HUES6 (cell line): Measurements from ENCODE around the gene SCAMP4.

Experiments used
- H3K27ac ChIP-seq: 2 replicates; pipeline ENCODE4 v1.7.0; 2013; ENCODE audit warnings: low read depth, mild to moderate bottlenecking, low read length, inconsistent platforms
- H3K27me3 ChIP-seq: 2 replicates; pipeline ENCODE4 v1.6.1; 2013; ENCODE audit warnings: low read length; ENCODE audit not compliant: control insufficient read depth, insufficient read depth
- H3K36me3 ChIP-seq: 2 replicates; pipeline ENCODE4 v1.6.1; 2013; ENCODE audit warnings: low read length; ENCODE audit not compliant: control insufficient read depth, insufficient read depth
- H3K4me1 ChIP-seq: 2 replicates; pipeline ENCODE4 v1.6.1; 2013; ENCODE audit warnings: low read length; ENCODE audit not compliant: control insufficient read depth, insufficient read depth
- H3K4me3 ChIP-seq: 2 replicates; pipeline ENCODE4 v1.5.1; 2013; ENCODE audit warnings: low read depth, low read length
- H3K9ac ChIP-seq: one replicate; pipeline ENCODE4 v1.6.1; 2013; ENCODE audit warnings: mild to moderate bottlenecking, low read length
- H3K9me3 ChIP-seq: 2 replicates; pipeline ENCODE4 v1.6.1; 2013; ENCODE audit warnings: low read depth, low read length; ENCODE audit not compliant: control insufficient read depth, insufficient read depth

SCAMP4 gene

DNA sequence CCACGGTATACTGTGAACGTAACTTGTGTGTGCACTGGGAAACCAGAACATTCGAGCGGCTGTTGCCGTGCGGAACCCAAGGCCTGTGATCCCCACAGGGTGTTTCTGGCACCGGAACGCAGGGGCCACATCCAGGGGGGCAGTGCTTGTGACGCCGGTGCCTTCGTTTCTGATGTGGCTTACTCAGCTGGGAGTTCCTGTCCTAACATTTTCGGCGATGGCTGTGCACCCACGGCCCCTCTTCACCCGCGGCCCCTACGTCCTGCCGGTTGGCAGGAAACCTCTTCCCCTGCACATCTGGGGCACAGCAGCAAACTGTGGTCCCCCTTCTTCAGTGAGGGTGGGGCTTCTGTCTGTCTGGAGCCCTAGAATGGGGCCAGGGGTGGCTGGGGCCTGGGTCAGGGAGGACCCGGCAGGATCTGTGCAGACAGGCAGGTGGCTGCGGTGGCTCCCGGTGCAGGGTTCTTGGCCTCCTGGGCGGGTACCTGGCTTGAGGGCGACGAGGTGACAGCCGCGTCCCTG lies 61.9 kb downstream of the SCAMP4 start:
- H3K27ac ChIP-seq: no peak overlapping the region
- no peak overlapping the region for H3K9ac ChIP-seq
- no peak overlapping the region for H3K4me3 ChIP-seq
- H3K36me3 ChIP-seq: peaks cover 43% of the 10 kb centered on the region
- H3K27me3 ChIP-seq: no peaks in the 10 kb centered on the region
- no peaks in the 10 kb centered on the region for H3K4me1 ChIP-seq
- no peaks in the 10 kb centered on the region for H3K9me3 ChIP-seq

DNA sequence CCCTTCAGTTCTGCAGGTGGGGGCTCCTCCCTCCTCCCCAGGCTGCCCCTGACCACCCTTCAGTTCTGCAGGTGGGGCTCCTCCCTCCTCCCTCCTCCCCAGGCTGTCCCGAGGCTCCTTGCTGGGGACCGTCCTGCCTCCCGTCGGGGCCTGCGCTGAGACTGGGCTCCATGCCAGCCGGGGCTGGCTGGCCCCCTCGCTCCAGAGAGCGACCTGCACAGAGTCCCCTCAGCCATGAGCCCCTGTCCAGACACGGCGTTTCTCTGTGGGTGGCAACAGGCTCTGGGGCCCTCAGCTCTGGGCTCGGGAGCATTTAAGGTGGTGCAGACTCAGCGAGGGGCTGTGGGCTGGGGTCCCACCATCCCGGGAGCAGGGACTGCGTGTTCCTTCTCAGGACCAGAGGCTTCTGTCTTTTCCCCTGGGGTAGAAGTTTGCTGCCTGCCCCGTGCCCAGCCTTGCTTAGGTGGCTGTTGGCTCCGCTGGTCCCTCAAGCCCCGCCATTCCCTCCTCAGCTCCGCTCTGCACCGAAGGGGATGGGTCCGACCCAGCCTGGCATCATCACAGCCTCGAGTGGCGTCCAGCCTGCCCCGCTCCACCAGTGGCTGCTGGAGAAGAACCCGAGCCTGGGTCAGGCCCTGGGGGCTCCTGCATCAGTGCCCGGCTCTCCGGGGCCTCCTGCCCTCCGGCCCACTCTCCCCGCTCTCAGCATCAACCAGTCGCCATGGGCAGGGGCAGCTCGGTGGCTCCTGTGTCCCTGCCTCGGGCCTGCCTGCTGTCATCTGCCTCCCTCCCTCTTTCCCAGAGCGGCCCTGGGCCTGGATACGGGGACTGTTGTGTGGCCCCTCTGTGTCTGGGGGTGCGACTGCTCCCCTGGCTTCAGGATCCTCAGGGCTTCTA lies 63.3 kb downstream of the SCAMP4 start:
- Histone ChIP-seq H3K4me3 (no peak overlapping the region), H3K9ac (no peak overlapping the region), H3K27ac (no peak overlapping the region), H3K4me1 (no peaks in the 10 kb centered on the region), H3K36me3 (peaks cover 39% of the 10 kb centered on the region), H3K9me3 (no peaks in the 10 kb centered on the region), H3K27me3 (no peaks in the 10 kb centered on the region)

DNA sequence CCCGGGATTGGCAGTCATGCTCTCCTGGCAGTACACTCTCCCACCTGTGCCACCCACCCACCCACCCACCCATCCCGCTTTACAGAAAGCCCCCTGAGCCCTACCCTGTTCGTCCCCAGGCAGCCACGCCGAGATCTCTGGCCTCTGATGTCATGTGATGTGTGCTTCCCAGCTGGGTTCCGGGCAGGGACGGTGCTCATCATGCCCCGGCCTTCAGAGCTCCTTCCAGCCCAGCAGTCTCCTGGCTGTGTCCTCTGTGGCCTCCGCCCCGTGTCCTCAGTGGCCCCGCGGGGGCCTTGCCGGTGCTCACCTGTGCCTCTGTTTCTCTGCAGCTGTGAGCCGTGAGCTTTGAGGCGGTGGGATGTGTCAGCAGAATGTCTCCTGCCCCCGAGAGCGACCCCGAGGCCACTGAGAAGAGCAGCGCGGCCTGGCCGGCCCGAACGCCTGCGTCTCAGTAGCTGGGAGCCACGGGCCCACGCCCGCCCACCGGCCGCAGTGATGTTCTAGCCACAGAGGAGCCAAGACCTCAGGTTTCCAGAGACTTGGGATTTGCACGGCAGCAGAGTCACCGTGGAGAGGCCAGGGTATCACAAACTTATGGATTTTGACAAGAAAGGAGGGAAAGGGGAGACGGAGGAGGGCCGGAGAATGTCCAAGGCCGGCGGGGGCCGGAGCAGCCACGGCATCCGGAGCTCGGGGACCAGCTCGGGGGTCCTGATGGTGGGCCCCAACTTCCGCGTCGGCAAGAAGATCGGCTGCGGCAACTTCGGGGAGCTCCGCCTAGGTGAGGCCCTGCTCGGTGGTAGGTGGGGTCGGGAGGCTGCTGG lies 64.2 kb downstream of the SCAMP4 start:
- Histone ChIP-seq H3K36me3 (peaks cover 41% of the 10 kb centered on the region), H3K27ac (no peak overlapping the region)

DNA sequence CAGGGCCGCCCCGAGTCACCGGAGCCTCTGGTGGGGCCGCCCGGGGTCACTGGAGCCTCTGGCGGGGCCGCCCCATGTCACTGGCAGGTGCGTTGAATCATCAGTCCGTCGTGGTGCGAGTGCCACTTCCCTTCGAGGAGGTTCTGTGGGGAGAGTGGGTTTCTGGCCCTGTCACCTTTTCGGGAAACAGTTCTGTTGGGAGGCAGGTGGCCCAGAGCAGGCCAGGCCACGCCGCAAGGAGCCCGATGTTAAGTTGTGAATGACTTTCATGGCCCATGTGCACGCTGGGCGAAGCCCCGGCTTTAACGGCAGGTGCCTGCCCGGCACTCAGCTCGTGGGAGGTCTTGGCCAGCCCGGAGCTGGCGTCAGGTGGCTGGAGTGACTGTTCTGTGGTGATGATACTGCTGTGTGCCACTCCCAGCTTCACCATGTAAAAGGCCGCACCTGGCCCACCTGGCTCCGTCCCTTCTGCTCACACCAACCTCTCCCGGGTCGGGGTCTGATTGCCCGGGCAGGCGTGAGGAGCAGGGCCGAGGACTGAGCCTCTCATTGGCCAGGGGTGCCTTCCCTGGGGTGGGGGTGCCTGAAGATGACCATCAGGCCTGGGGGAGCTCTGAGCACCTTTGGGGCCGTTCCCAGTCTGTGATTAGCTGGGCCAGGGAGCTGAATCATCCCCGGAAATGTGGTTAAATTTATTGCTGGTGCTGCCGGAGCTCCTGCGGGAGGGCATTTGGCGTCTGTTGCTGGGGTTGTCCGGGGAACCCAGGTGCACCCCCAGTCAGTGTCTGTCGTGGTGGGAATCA lies 65.0 kb downstream of the SCAMP4 start:
- no peak overlapping the region for H3K27ac ChIP-seq
- no peak overlapping the region for H3K4me3 ChIP-seq
- no peaks in the 10 kb centered on the region for H3K4me1 ChIP-seq
- peaks cover 49% of the 10 kb centered on the region for H3K36me3 ChIP-seq
- H3K9me3 ChIP-seq: no peaks in the 10 kb centered on the region
- no peaks in the 10 kb centered on the region for H3K27me3 ChIP-seq
- H3K9ac ChIP-seq: peak overlapping the region; percentile 10

More for the DNA sequence above, 64.2 kb downstream of the SCAMP4 start:
- H3K9me3 ChIP-seq: no peaks in the 10 kb centered on the region
- no peak overlapping the region for H3K9ac ChIP-seq
- H3K4me1 ChIP-seq: no peaks in the 10 kb centered on the region
- no peaks in the 10 kb centered on the region for H3K27me3 ChIP-seq
- H3K4me3 ChIP-seq: no peak overlapping the region

DNA sequence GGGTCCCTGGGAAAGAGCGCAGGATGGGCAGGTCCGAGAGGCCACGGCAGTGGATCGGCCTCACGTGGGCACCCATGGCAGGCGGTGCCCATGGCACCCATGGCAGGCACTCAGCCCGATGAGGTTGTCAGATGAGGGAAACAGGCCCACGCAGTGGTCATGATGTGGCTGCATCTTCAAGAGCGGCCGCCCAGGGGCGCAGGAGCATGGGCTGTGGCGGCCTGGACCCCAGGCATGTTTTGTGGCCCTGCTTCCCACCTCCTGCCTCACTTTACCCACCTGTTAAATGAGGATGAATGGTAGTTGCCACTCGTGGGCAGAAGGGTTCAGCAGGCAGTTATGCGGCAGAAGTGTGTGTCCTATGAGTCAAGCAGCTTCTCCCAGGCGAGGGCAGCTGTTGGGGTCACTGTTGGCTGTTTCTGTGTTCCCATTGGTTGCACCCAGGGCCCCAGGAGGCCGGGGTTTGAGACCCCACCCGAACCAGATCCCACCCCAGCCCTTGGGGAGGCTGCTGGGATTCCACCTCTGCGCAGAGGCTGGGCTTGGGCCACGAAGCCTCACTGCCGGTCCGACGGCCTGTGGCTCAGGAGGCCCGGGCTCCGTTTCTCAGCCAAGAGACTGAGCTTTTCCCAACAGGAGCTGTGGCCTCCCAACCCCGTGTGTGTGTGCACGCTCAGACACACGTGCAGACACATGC lies 65.8 kb downstream of the SCAMP4 start:
- Histone ChIP-seq H3K27ac (no peak overlapping the region), H3K4me1 (no peaks in the 10 kb centered on the region), H3K36me3 (peaks cover 53% of the 10 kb centered on the region), H3K4me3 (no peak overlapping the region), H3K9me3 (no peaks in the 10 kb centered on the region), H3K27me3 (no peaks in the 10 kb centered on the region), H3K9ac (no peak overlapping the region)

DNA sequence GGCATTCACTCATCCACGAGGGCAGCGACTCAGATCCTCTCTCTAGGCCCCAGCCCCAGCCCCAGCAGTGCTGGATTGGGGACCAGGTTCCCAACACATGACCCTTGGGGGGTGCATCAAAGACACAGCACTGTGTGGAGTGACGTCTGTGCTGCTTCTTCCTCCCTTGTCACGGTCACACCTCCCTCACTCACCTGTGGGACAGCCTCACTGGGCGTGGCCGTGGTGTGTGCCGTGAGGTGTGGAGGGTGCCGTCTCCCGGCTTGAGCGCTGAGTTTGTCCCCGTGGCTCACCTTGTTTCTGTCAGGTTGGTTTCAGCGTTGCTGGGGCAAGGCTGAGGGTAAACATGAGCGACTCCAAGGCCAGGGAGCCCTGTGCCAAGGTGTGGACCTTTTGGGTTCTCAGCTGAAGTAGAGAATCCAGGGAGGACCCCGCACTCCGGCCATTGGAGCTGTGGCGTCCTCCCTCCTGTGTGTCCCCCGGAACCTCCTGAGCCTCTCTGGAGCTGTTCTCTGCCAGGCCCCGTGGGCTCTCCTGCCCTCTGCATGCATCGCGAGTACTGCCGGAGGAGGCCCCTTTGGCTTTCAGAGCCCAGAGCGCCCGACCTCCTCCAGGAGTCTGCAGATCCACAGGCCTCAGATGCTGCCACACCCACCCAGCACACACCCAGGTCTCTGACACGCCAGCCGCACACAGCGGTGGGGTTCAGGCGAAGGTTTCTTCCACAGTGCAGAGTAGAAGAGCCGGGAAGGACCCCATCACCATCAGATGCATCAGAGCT lies 69.4 kb downstream of the SCAMP4 start:
- H3K27ac ChIP-seq: no peak overlapping the region
- no peak overlapping the region for H3K4me3 ChIP-seq
- H3K36me3 ChIP-seq: peaks cover 53% of the 10 kb centered on the region
- no peak overlapping the region for H3K9ac ChIP-seq
- H3K27me3 ChIP-seq: no peaks in the 10 kb centered on the region
- H3K9me3 ChIP-seq: no peaks in the 10 kb centered on the region
- no peaks in the 10 kb centered on the region for H3K4me1 ChIP-seq

DNA sequence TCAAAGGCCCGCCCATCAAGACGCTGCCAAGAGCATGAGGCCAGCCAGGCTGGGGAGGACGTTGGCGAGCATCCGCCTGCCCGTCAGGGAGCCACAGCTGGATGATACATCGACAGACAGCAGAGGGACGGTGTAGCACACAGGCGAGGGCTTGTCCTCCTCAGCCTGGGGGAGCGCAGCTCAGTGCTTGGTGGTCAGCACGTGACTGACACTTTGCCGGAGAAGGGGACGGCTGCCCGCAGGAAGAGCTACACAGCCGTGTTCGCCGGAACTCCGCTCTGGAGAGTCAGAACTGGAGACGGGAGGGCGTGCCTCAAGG lies 69.9 kb downstream of the SCAMP4 start:
- no peak overlapping the region for H3K9ac ChIP-seq
- H3K27ac ChIP-seq: no peak overlapping the region
- no peaks in the 10 kb centered on the region for H3K9me3 ChIP-seq
- H3K27me3 ChIP-seq: no peaks in the 10 kb centered on the region
- H3K4me3 ChIP-seq: no peak overlapping the region
- no peaks in the 10 kb centered on the region for H3K4me1 ChIP-seq
- peaks cover 52% of the 10 kb centered on the region for H3K36me3 ChIP-seq
